Measurements from ENCODE around the gene TCFL5. TPM values are rescaled to one million over a fixed set of nuclear protein-coding genes. Genes with fewer than 3 reads are reported as not detected.

Gene TCFL5
- total RNA-seq (11.5 TPM), polyA plus RNA-seq (ENCODE audit: insufficient read depth, low read depth, low replicate concordance) (6.1 TPM)
- long read RNA-seq, donor 1, partial matches to known transcripts: 0 of 2 reads
- long read RNA-seq, donor 1, other reads (novel, unspliced or antisense): 0 of 2 reads
- long read RNA-seq, donor 2, partial matches to known transcripts: 0 of 1 reads
- long read RNA-seq, donor 2, other reads (novel, unspliced or antisense): 0 of 1 reads
- long read RNA-seq, donor 3, partial matches to known transcripts: 30 of 31 reads
- long read RNA-seq, donor 3, other reads (novel, unspliced or antisense): 0 of 31 reads
- long read RNA-seq, donor 4: 0 reads
- long read RNA-seq, donor 5: 0 reads
- long read RNA-seq, donor 6: 0 reads
- long read RNA-seq, donor 7, transcript TCFL5-202 (6 exons, 2,456 nt): major isoform, 6 of 18 reads
- long read RNA-seq, donor 7, partial matches to known transcripts: 0 of 18 reads
- long read RNA-seq, donor 7, other reads (novel, unspliced or antisense): 11 of 18 reads
- long read RNA-seq, donor 8, transcript TCFL5-202 (6 exons, 2,456 nt): major isoform, 5 of 5 reads
- long read RNA-seq, donor 8, partial matches to known transcripts: 0 of 5 reads
- long read RNA-seq, donor 8, other reads (novel, unspliced or antisense): 0 of 5 reads
- long read RNA-seq, donor 9: 0 reads
- long read RNA-seq, donor 10, partial matches to known transcripts: 0 of 3 reads
- long read RNA-seq, donor 10, other reads (novel, unspliced or antisense): 0 of 3 reads

DNA sequence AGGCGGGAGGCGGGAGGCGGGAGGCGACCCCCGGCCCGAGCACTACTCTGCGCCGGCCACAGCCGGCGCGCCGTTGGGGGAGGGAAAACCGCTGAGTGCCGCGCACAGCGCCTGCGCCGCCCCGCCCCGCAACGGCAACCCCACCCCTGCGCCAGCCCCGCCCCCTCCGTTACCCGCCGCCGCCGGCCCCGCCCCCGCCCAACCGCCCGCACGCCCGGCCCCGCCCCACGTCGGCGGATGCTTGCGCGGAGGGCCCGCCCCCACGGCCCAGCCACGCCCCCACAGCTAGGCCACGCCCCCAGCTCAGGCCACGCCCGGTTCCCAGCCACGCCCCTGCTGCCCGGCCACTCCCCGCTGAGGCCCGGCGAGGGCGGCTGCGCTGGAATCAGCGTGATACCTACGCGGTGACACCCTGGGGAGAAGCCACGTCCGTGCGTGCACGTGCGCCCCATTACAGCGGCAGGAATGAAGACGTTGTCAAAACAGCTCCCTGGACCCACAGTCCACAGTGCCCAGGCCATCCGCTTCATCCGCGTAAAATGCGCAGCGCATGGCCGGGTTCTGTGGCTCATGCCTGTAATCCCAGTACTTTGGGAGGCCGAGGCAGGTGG is at the start of gene TCFL5:
TCFL5 (minus strand) TSS at position 97 of the 611 bp plus-strand sequence. CDS start 152 bp downstream, outside the sequence.
- Histone ChIP-seq H3K9me3 (ENCODE audit: control insufficient read depth in 2 of 3, insufficient read depth in 1 of 3, low read length in 3 of 3) (no peaks in the 10 kb centered on the region), H3K9ac (ENCODE audit: low read length in 3 of 3) (no peak within 1 kb of the TSS), H3K27ac (ENCODE audit: low read depth in 2 of 2, low read length in 2 of 2) (no peak within 1 kb of the TSS), H3K27me3 (ENCODE audit: control insufficient read depth, insufficient read depth, low read length) (no peaks in the 10 kb centered on the region), H3K4me1 (ENCODE audit: control insufficient read depth in 2 of 3, insufficient read depth in 2 of 3, low read depth in 1 of 3, low read length in 3 of 3) (peaks cover 0 to 8% (median 0%) of the 10 kb centered on the region in 3 donors), H3K4me3 (ENCODE audit: low read length in 3 of 3) (peak within 1 kb of the TSS; percentile 24 to 51 (median 40)), H3K36me3 (ENCODE audit: control insufficient read depth in 2 of 3, insufficient read depth in 3 of 3, low read length in 3 of 3) (no peaks in the 10 kb centered on the region)
- intact Hi-C loops (cut with DNase I): no loop called here
- TF ChIP-seq, protein P1, sequence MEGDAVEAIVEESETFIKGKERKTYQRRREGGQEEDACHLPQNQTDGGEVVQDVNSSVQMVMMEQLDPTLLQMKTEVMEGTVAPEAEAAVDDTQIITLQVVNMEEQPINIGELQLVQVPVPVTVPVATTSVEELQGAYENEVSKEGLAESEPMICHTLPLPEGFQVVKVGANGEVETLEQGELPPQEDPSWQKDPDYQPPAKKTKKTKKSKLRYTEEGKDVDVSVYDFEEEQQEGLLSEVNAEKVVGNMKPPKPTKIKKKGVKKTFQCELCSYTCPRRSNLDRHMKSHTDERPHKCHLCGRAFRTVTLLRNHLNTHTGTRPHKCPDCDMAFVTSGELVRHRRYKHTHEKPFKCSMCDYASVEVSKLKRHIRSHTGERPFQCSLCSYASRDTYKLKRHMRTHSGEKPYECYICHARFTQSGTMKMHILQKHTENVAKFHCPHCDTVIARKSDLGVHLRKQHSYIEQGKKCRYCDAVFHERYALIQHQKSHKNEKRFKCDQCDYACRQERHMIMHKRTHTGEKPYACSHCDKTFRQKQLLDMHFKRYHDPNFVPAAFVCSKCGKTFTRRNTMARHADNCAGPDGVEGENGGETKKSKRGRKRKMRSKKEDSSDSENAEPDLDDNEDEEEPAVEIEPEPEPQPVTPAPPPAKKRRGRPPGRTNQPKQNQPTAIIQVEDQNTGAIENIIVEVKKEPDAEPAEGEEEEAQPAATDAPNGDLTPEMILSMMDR (IDR thresholded peaks at IDR 0.05; ENCODE audit: borderline replicate concordance, extremely low read depth, insufficient read depth): no peak
- FAIRE-seq (no peak), DNase-seq (peak; percentile 75 to 96 (median 91))

DNA sequence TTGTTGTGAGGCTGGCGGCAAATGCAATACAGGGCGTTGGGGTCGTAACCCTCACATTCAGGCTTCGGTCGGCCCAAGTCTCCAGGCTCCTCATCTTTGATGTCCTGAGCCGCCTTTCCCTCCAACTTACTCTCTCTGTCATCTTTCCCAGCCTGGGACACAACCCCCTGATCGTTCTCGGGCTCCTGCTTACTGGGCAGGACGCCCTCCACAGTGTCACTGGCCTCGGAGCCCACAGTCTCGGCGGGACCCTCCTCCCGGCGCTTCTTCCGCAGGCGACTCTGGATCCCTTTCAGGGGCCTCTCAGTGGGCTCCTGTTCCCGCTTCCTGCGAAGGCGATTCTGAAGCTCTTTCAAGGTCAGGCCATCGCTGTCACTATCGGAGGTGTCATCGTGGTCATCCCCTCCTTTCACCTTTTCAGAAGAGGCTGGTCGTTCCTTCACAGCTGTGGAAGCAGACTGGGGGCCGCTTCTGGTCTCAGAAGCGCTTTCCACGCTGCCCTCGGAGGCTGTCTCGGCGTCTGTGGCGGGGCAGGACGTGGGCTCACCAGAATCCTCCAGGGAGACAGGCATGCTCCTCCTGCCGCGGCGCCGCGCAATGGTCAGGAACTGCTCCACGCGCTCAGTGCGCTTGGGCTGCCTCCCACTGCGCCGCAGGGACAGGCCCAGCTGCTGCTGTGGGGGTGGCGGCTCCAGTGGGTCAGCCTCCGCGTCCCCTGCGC is 49.3 kb upstream of the TCFL5 start:
- DNase-seq (no peak), FAIRE-seq (no peak)
- Histone ChIP-seq H3K27me3 (ENCODE audit: control insufficient read depth, insufficient read depth, low read length) (no peaks in the 10 kb centered on the region), H3K4me1 (ENCODE audit: control insufficient read depth in 2 of 3, insufficient read depth in 2 of 3, low read depth in 1 of 3, low read length in 3 of 3) (peaks cover 0 to 6% (median 0%) of the 10 kb centered on the region in 3 donors), H3K27ac (ENCODE audit: low read depth in 2 of 2, low read length in 2 of 2) (no peak overlapping the region), H3K9me3 (ENCODE audit: control insufficient read depth in 2 of 3, insufficient read depth in 1 of 3, low read length in 3 of 3) (no peaks in the 10 kb centered on the region), H3K9ac (ENCODE audit: low read length in 3 of 3) (no peak overlapping the region), H3K36me3 (ENCODE audit: control insufficient read depth in 2 of 3, insufficient read depth in 3 of 3, low read length in 3 of 3) (peaks cover 11 to 59% (median 48%) of the 10 kb centered on the region in 3 donors), H3K4me3 (ENCODE audit: low read length in 3 of 3) (no peak overlapping the region)
- TF ChIP-seq, protein P1 (IDR thresholded peaks at IDR 0.05; ENCODE audit: borderline replicate concordance, extremely low read depth, insufficient read depth): no peak
- intact Hi-C loops (cut with DNase I): no loop called here

DNA sequence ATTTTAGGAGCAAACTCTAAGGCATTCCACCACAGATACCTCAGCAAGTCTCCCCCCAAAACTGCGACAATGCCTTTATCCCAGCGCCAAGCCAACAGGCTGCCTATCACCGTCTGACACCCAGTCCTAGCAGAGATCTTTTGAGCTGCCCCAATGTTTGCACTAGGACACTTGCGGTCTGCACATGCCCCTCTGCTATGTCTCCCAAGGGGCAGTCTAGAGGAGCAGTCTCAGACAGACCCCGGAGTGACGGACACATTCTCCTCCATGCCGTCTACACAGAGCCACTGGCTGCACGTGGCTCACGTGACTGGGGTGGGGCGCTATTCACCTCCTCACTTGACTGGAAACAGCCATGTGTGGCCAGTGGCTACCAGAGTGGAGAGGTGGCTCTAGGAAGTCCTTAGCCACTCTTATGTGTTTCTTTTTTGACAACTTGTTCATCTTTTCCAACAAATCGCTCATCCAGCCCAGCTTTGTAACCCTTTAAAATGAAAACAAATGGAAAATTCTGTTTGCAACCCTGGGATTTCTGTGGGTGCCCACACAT is 48.7 kb upstream of the TCFL5 start:
- Histone ChIP-seq H3K4me1 (ENCODE audit: control insufficient read depth in 2 of 3, insufficient read depth in 2 of 3, low read depth in 1 of 3, low read length in 3 of 3) (peaks cover 0 to 6% (median 0%) of the 10 kb centered on the region in 3 donors), H3K4me3 (ENCODE audit: low read length in 3 of 3) (no peak overlapping the region), H3K36me3 (ENCODE audit: control insufficient read depth in 2 of 3, insufficient read depth in 3 of 3, low read length in 3 of 3) (peaks cover 15 to 66% (median 55%) of the 10 kb centered on the region in 3 donors), H3K27ac (ENCODE audit: low read depth in 2 of 2, low read length in 2 of 2) (no peak overlapping the region), H3K9ac (ENCODE audit: low read length in 3 of 3) (no peak overlapping the region), H3K9me3 (ENCODE audit: control insufficient read depth in 2 of 3, insufficient read depth in 1 of 3, low read length in 3 of 3) (no peaks in the 10 kb centered on the region), H3K27me3 (ENCODE audit: control insufficient read depth, insufficient read depth, low read length) (no peaks in the 10 kb centered on the region)
- no peak for FAIRE-seq
- TF ChIP-seq, protein P1 (IDR thresholded peaks at IDR 0.05; ENCODE audit: borderline replicate concordance, extremely low read depth, insufficient read depth): no peak
- DNase-seq: no peak
- intact Hi-C loops (cut with DNase I): no loop called here
